ENCODE results near the gene LAMC3. TPM values are rescaled to one million over a fixed set of nuclear protein-coding genes. Genes with fewer than 3 reads are reported as not detected.

The LAMC3 gene
- total and polyA plus RNA-seq, 2 donors from 2014 or later, result 13.4 to 13.8 TPM

- no peaks in the 10 kb centered on the region for H3K27me3 ChIP-seq (ENCODE audit: control insufficient read depth, insufficient read depth, low read length)
- no peaks in the 10 kb centered on the region for H3K4me1 ChIP-seq (ENCODE audit: control insufficient read depth in 2 of 3, insufficient read depth in 2 of 3, low read depth in 1 of 3, low read length in 3 of 3)
- TF ChIP-seq CTCF (IDR thresholded peaks at IDR 0.05; ENCODE audit: borderline replicate concordance, extremely low read depth, insufficient read depth), result no peak
- no peak overlapping the region for H3K4me3 ChIP-seq (ENCODE audit: low read length in 3 of 3)
- no peaks in the 10 kb centered on the region for H3K9me3 ChIP-seq (ENCODE audit: control insufficient read depth in 2 of 3, insufficient read depth in 1 of 3, low read length in 3 of 3)
- intact Hi-C loops (cut with DNase I), result no loop called here
- FAIRE-seq (no peak), DNase-seq (no peak)
- H3K9ac ChIP-seq (ENCODE audit: low read length in 3 of 3), result no peak overlapping the region
- H3K36me3 ChIP-seq (ENCODE audit: control insufficient read depth in 2 of 3, insufficient read depth in 3 of 3, low read length in 3 of 3), result no peaks in the 10 kb centered on the region
- H3K27ac ChIP-seq (ENCODE audit: low read depth in 2 of 2, low read length in 2 of 2), result no peak overlapping the region
Measured at GRCh38 chr9:130975932-130976841, 32.8 kb upstream of the LAMC3 start.

GRCh38 chr9:130977811-130978221 lies 31.2 kb upstream of the LAMC3 start:
- Histone ChIP-seq H3K9ac (ENCODE audit: low read length in 3 of 3) (no peak overlapping the region), H3K4me3 (ENCODE audit: low read length in 3 of 3) (no peak overlapping the region), H3K27ac (ENCODE audit: low read depth in 2 of 2, low read length in 2 of 2) (no peak overlapping the region), H3K36me3 (ENCODE audit: control insufficient read depth in 2 of 3, insufficient read depth in 3 of 3, low read length in 3 of 3) (no peaks in the 10 kb centered on the region), H3K4me1 (ENCODE audit: control insufficient read depth in 2 of 3, insufficient read depth in 2 of 3, low read depth in 1 of 3, low read length in 3 of 3) (no peaks in the 10 kb centered on the region), H3K9me3 (ENCODE audit: control insufficient read depth in 2 of 3, insufficient read depth in 1 of 3, low read length in 3 of 3) (no peaks in the 10 kb centered on the region), H3K27me3 (ENCODE audit: control insufficient read depth, insufficient read depth, low read length) (no peaks in the 10 kb centered on the region)
- intact Hi-C loops (cut with DNase I), result no loop called here
- TF ChIP-seq CTCF (IDR thresholded peaks at IDR 0.05; ENCODE audit: borderline replicate concordance, extremely low read depth, insufficient read depth), result no peak
- FAIRE-seq, result no peak
- DNase-seq, result no peak

DNA sequence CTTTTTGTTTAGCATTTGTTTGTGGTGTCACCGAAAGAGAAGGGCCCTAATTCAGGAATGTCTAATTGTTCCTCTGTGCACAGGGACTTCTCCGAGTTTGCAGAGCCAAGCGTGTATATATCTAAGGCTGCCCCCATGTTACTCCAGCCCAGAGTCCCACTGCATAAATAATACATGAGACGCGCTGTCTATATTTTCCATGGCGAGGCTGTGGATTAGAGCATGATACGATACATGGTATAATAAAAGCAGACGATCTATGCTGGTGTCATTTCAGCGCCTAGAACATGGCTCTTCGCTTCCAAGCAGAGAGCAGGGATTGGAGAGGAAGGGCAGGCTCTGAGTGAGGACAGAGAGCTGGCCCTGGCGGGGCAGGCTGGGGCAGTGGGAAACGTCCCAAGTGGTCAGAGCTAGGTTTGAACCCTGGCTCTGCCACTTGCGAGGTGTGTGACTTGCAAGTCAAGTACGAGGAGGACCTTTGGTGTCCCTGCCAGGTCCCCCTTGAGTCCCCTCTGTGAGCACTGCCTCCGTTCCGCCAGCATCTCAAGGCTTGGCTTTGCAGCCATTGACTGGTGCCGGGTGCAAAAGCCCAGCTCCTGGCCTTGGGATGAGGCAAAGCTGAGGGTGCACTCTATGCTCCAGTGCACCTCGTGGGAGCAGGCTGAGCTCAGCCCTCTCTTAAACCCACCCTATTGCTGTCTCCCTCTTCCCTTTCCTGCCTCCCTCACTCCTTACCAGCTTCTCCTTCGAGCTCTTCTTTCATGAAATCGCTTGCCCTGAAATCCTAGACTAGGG lies 29.2 kb upstream of the LAMC3 start:
- no peak overlapping the region for H3K27ac ChIP-seq (ENCODE audit: low read depth in 2 of 2, low read length in 2 of 2)
- no peaks in the 10 kb centered on the region for H3K36me3 ChIP-seq (ENCODE audit: control insufficient read depth in 2 of 3, insufficient read depth in 3 of 3, low read length in 3 of 3)
- H3K4me1 ChIP-seq (ENCODE audit: control insufficient read depth in 2 of 3, insufficient read depth in 2 of 3, low read depth in 1 of 3, low read length in 3 of 3), result no peaks in the 10 kb centered on the region
- intact Hi-C loops (cut with DNase I), result no loop called here
- DNase-seq, result peak in 1 of 5 donors; percentile 23
- H3K27me3 ChIP-seq (ENCODE audit: control insufficient read depth, insufficient read depth, low read length), result no peaks in the 10 kb centered on the region
- H3K9ac ChIP-seq (ENCODE audit: low read length in 3 of 3), result no peak overlapping the region
- FAIRE-seq, result no peak
- no peak overlapping the region for H3K4me3 ChIP-seq (ENCODE audit: low read length in 3 of 3)
- TF ChIP-seq CTCF (IDR thresholded peaks at IDR 0.05; ENCODE audit: borderline replicate concordance, extremely low read depth, insufficient read depth), result no peak
- no peaks in the 10 kb centered on the region for H3K9me3 ChIP-seq (ENCODE audit: control insufficient read depth in 2 of 3, insufficient read depth in 1 of 3, low read length in 3 of 3)

Data from kidney (tissue), 14 donors.